ENCODE data around the gene ACACA.

GRCh38 chr17:37406635-37407461 is at the start of gene ACACA, which contains the start of gene TADA2A:
- TF ChIP-seq CTCF (conservative IDR thresholded peaks at IDR 0.05 in 1 of 2, IDR thresholded peaks at IDR 0.05 in 1 of 2; ENCODE audit: extremely low read depth in 1 of 2, insufficient read depth in 1 of 2, low read depth in 1 of 2, low read length in 2 of 2) (no peak), EZH2 (IDR thresholded peaks at IDR 0.05; ENCODE audit: borderline replicate concordance, low read length) (no peak)
